PFSK-1 (cell line): Measurements from ENCODE around the gene CDK12.

ENCODE experiments used
- FOXP2 ChIP-seq: optimal IDR thresholded peaks from 2 replicates; pipeline ENCODE3; 2011; ENCODE audit warnings: borderline replicate concordance, control low read depth, inconsistent platforms; ENCODE audit not compliant: insufficient read depth; ENCODE audit errors: extremely low read length, extremely low read depth
- POLR2AphosphoS5 ChIP-seq: IDR thresholded peaks from 2 replicates; pipeline ENCODE4 v1.6.1; 2012; ENCODE audit warnings: low read depth, mild to moderate bottlenecking, control low read depth, low read length, moderate library complexity
- SIN3A ChIP-seq: IDR thresholded peaks from 2 replicates; pipeline ENCODE4 v1.6.1; 2012; ENCODE audit warnings: mild to moderate bottlenecking, low read length, moderate library complexity, borderline replicate concordance; ENCODE audit not compliant: insufficient read depth
- TAF1 ChIP-seq: IDR thresholded peaks from 2 replicates; pipeline ENCODE4 v1.6.1; 2012; ENCODE audit warnings: low read length, control low read depth, borderline replicate concordance; ENCODE audit not compliant: insufficient read depth
- TF ChIP-seq, protein P1 (sequence below), 2 experiments: IDR thresholded peaks; 2 replicates each; pipeline versions ENCODE4 v1.6.1 to v1.8.0; 2011 to 2012; ENCODE audit warnings: low read depth in 2 of 2, low read length in 2 of 2, control low read depth in 1 of 2, inconsistent platforms in 1 of 2, mild to moderate bottlenecking in 1 of 2, moderate library complexity in 1 of 2; ENCODE audit not compliant: insufficient read depth in 1 of 2

The CDK12 gene

DNA sequence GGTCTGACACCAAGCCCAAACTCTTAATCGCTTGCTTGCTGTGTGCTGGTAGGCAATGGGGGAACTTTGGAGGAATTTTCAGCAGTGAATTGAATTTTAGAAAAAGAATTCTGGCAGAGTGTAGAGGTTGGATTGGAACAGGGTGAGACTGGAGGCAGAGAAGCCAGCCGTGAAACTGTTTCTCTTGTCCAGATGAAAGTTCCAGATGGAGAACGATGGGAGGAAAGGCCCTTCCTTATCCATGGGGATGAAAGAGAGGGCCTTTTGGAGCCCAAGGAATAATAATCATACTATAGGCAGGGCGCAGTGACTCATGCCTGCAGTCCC is 120.4 kb downstream of the CDK12 start:
- TF ChIP-seq SIN3A (no peak), POLR2AphosphoS5 (no peak), TAF1 (no peak), FOXP2 (no peak)
- TF ChIP-seq, protein P1, sequence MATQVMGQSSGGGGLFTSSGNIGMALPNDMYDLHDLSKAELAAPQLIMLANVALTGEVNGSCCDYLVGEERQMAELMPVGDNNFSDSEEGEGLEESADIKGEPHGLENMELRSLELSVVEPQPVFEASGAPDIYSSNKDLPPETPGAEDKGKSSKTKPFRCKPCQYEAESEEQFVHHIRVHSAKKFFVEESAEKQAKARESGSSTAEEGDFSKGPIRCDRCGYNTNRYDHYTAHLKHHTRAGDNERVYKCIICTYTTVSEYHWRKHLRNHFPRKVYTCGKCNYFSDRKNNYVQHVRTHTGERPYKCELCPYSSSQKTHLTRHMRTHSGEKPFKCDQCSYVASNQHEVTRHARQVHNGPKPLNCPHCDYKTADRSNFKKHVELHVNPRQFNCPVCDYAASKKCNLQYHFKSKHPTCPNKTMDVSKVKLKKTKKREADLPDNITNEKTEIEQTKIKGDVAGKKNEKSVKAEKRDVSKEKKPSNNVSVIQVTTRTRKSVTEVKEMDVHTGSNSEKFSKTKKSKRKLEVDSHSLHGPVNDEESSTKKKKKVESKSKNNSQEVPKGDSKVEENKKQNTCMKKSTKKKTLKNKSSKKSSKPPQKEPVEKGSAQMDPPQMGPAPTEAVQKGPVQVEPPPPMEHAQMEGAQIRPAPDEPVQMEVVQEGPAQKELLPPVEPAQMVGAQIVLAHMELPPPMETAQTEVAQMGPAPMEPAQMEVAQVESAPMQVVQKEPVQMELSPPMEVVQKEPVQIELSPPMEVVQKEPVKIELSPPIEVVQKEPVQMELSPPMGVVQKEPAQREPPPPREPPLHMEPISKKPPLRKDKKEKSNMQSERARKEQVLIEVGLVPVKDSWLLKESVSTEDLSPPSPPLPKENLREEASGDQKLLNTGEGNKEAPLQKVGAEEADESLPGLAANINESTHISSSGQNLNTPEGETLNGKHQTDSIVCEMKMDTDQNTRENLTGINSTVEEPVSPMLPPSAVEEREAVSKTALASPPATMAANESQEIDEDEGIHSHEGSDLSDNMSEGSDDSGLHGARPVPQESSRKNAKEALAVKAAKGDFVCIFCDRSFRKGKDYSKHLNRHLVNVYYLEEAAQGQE (IDR thresholded peaks at IDR 0.05; ENCODE audit: insufficient read depth in 1 of 2, low read depth in 2 of 2, low read length in 2 of 2) = no peak

DNA sequence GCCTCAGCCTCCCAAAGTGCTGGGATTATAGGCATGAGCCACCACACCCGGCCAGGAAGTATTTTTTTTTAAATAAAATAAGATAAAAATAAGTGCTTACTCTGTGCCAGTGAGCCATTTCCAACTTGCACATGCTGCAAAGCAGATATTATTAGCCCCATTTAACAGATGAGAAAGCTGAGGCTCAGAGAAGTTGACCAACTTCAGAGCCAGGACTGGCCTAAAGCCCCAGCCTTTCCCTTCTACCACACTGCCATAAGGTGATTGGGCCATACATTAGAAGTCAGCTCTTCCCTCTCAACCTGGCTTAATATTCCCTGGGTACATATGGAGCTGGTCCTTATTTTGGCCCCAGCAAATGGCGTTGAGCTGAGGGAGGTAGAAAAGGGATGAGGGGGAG is 121.4 kb downstream of the CDK12 start:
- TF ChIP-seq POLR2AphosphoS5 (no peak), FOXP2 (no peak), SIN3A (no peak), TAF1 (no peak)
- TF ChIP-seq, protein P1 (IDR thresholded peaks at IDR 0.05; ENCODE audit: insufficient read depth in 1 of 2, low read depth in 2 of 2, low read length in 2 of 2) = no peak
